ENCODE results near the gene FAM200C. TPM values are rescaled to one million over a fixed set of nuclear protein-coding genes. Genes with fewer than 3 reads are reported as not detected.

The FAM200C gene
- total RNA-seq, 1 experiment from 2014 or later: 4.2 TPM

DNA sequence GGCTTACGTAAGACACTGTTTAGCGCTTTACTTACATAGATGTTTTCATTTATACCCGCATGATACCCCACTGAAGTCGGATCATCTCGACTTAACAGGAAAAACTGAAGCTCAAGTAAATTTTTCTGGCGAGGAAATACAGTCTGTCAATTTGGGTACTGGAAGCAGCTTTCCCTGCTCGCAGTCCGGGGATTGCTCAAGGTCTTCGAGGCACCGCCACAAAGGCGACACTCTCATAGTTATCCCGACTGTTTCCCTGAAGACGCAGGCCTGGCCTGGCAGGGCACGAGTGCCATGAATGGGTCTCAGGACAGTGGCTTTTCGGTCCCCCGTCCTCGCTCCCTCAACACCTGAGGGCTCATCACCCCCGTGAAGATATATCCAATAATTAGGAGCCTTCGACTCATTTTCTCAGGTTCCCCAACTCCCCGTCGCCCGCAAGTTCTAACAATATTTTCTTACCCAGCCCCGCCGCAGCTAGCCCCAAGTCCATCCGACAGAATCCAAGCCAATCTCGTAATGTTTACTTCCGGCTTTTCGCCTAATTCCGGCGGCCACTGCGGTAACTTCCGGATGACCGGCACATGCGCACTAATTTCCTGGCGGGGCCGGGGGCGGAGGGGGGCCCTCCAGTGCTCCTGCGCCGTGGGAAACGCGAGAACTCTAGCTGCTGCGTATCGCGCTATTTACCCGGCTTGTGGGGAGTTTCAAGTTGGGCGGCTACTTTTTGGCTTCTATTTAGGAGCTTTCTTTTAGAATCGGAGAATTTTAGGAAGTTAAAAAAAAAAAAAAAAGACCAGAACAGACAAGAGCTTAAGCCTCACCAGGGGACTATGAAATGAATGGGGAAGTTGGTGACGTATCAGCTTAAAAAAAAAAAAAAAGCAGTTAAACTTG is 19.0 kb upstream of the FAM200C start, which contains the start of gene SLU7 (continued):
- TF ChIP-seq, protein P1, sequence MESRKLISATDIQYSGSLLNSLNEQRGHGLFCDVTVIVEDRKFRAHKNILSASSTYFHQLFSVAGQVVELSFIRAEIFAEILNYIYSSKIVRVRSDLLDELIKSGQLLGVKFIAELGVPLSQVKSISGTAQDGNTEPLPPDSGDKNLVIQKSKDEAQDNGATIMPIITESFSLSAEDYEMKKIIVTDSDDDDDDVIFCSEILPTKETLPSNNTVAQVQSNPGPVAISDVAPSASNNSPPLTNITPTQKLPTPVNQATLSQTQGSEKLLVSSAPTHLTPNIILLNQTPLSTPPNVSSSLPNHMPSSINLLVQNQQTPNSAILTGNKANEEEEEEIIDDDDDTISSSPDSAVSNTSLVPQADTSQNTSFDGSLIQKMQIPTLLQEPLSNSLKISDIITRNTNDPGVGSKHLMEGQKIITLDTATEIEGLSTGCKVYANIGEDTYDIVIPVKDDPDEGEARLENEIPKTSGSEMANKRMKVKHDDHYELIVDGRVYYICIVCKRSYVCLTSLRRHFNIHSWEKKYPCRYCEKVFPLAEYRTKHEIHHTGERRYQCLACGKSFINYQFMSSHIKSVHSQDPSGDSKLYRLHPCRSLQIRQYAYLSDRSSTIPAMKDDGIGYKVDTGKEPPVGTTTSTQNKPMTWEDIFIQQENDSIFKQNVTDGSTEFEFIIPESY (IDR thresholded peaks at IDR 0.05; ENCODE audit: extremely low read depth, insufficient replicate concordance, low read length): peak; percentile 95
- no peak for TF ChIP-seq JUND (IDR thresholded peaks at IDR 0.05)

DNA sequence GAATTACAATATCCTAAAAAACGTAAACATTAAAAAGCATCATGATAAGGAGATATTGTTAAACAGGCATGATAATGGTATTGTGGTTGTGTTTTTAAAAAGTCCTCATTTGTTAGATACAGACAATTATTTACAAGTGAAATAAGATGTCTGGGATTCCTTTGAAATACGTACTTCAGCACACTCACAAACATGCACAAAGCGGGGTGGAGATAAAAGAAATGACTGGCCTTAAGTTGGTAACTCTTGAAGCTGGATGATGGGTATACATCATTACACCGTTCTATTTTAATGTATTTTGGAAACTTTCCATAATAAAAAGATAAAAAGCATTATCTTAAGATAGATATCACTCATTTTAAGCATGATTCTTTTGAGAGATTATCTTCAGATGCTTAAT is 1.0 kb downstream of the FAM200C start:
- H3K9me3 ChIP-seq (ENCODE audit: control insufficient read depth in 1 of 2, insufficient read depth in 1 of 2, low read depth in 1 of 2, low read length in 2 of 2): no peaks in the 10 kb centered on the region
- intact Hi-C loops (cut with micrococcal nuclease): no loop called here
- no peak overlapping the region for H2AFZ ChIP-seq (ENCODE audit: low read depth, low read length, poor library complexity, severe bottlenecking)
- H3K79me2 ChIP-seq (ENCODE audit: insufficient read depth, low read length): peaks cover 19% of the 10 kb centered on the region
- peak overlapping the region; percentile 83 for H3K4me2 ChIP-seq (ENCODE audit: low read length)
- no peaks in the 10 kb centered on the region for H3K27me3 ChIP-seq (ENCODE audit: insufficient read depth, low read length)
- RAD21 ChIA-PET (ENCODE audit: low non-redundant PET in 1 of 2, low total read pairs in 2 of 2, uncharacterized antibody in 2 of 2, unreplicated experiment in 2 of 2): no interaction called here
- BruUV-seq (replicated peaks): no TSS peak
- H3K4me3 ChIP-seq (replicated peaks in 1 of 2; ENCODE audit: low read depth in 1 of 2, low read length in 2 of 2): peak overlapping the region; percentile 69 to 83
- H3K9ac ChIP-seq (ENCODE audit: low read length): peak overlapping the region; percentile 79
- peaks cover 0 to 14% of the 10 kb centered on the region in 2 experiments; a peak in 2 of 4 replicates for H3K4me1 ChIP-seq (ENCODE audit: control insufficient read depth in 1 of 2, insufficient read depth in 2 of 2, low read length in 2 of 2)
- CTCF ChIA-PET: no interaction called here
- H4K20me1 ChIP-seq (ENCODE audit: insufficient read depth): no peaks in the 10 kb centered on the region
- no peak for DNase-seq (ENCODE audit: low read depth, low spot score)
- no peaks in the 10 kb centered on the region for H3K9me2 ChIP-seq (ENCODE audit: insufficient read depth)
- no peak for TF ChIP-seq FOSL1 (IDR thresholded peaks at IDR 0.05; ENCODE audit: low read depth)
- TF ChIP-seq SIN3A (IDR thresholded peaks at IDR 0.05; ENCODE audit: low read depth): no peak
- no peak for TF ChIP-seq POLR2A (IDR thresholded peaks at IDR 0.05; ENCODE audit: borderline replicate concordance, extremely low read depth, insufficient read depth, insufficient read length)
- TF ChIP-seq TCF7L2 (IDR thresholded peaks at IDR 0.05; ENCODE audit: borderline replicate concordance, extremely low read depth, insufficient read depth, insufficient read length): no peak
- no peak for TF ChIP-seq EGR1 (IDR thresholded peaks at IDR 0.05; ENCODE audit: low read depth)
- TF ChIP-seq CEBPB (IDR thresholded peaks at IDR 0.05; ENCODE audit: low read depth): no peak
- TF ChIP-seq, protein P2, sequence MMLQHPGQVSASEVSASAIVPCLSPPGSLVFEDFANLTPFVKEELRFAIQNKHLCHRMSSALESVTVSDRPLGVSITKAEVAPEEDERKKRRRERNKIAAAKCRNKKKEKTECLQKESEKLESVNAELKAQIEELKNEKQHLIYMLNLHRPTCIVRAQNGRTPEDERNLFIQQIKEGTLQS (IDR thresholded peaks at IDR 0.05): no peak
- no peak for TF ChIP-seq JUND (IDR thresholded peaks at IDR 0.05)
- no peak for TF ChIP-seq EZH2phosphoT487 (IDR thresholded peaks at IDR 0.05; ENCODE audit: borderline replicate concordance)
- TF ChIP-seq ZFX (IDR thresholded peaks at IDR 0.05): no peak
- TF ChIP-seq SP1 (IDR thresholded peaks at IDR 0.05; ENCODE audit: low read depth): no peak
- no peak for TF ChIP-seq YY1 (IDR thresholded peaks at IDR 0.05; ENCODE audit: extremely low read depth, insufficient replicate concordance, low read depth, low read length)
- TF ChIP-seq ZNF274 (IDR thresholded peaks at IDR 0.05; ENCODE audit: low read depth, low read length): no peak
- no peak for TF ChIP-seq ELF1 (IDR thresholded peaks at IDR 0.05; ENCODE audit: borderline replicate concordance, low read depth)
- no peak for TF ChIP-seq EZH2 (IDR thresholded peaks at IDR 0.05)
- TF ChIP-seq, protein P1 (IDR thresholded peaks at IDR 0.05; ENCODE audit: extremely low read depth, insufficient replicate concordance, low read length): no peak
- no peak for TF ChIP-seq CBX3 (IDR thresholded peaks at IDR 0.05; ENCODE audit: low read depth)
- peaks cover 4 to 5% of the 10 kb centered on the region in 2 experiments; a peak in 1 of 4 replicates for H3K36me3 ChIP-seq (ENCODE audit: control insufficient read depth in 1 of 2, insufficient read depth in 2 of 2, low read length in 2 of 2)
- ATAC-seq: no peak
- H3K27ac ChIP-seq (ENCODE audit: low read depth, low read length): no peak overlapping the region
- POLR2A ChIA-PET: no interaction called here
